AG20443 (cell line): ENCODE measurements around the gene FGD6.
A peak's percentile ranks its signal among the peaks of the same experiment; 100 is the strongest.
"Not testable (repeated sequence)": the region's sequence is repeated elsewhere in the genome, so short reads cannot be mapped to it uniquely, and the experiment has no call there.

Experiments
- DNase-seq: peaks from one replicate; pipeline ENCODE4 v3.0.0; 2012; ENCODE audit warnings: low spot score, mixed read lengths

The FGD6 gene

GRCh38 chr12:95126076-95126475, 91.2 kb downstream of the FGD6 start:
- DNase-seq: no peak

- no peak for DNase-seq
These were observed 93.2 kb downstream of the FGD6 start for GRCh38 chr12:95124106-95124505.

GRCh38 chr12:95118788-95119179, 98.5 kb downstream of the FGD6 start:
- DNase-seq: no peak

- DNase-seq: peak; percentile 78
These were observed 99.0 kb downstream of the FGD6 start for GRCh38 chr12:95118138-95118787.

GRCh38 chr12:95117178-95117599, 100.1 kb downstream of the FGD6 start:
- DNase-seq: peak; percentile 62

- no peak for DNase-seq
These were observed 100.5 kb downstream of the FGD6 start for GRCh38 chr12:95116773-95117172.

- DNase-seq: no peak
These were observed 100.9 kb downstream of the FGD6 start for GRCh38 chr12:95116341-95116740.

- no peak for DNase-seq
These were observed 101.6 kb downstream of the FGD6 start for GRCh38 chr12:95115641-95116040.

GRCh38 chr12:95114766-95115405, 102.4 kb downstream of the FGD6 start:
- no peak for DNase-seq

GRCh38 chr12:95107362-95107761, 109.9 kb downstream of the FGD6 start:
- DNase-seq: no peak

GRCh38 chr12:95105540-95105939, 111.7 kb downstream of the FGD6 start:
- DNase-seq: no peak

- no peak for DNase-seq
These were observed 112.3 kb downstream of the FGD6 start for GRCh38 chr12:95104919-95105452.

GRCh38 chr12:95102916-95103671, 114.2 kb downstream of the FGD6 start:
- DNase-seq: no peak

GRCh38 chr12:95101957-95102356, 115.3 kb downstream of the FGD6 start:
- not testable (repeated sequence) for DNase-seq

GRCh38 chr12:95100264-95101190, 116.7 kb downstream of the FGD6 start:
- DNase-seq: no peak

GRCh38 chr12:95099270-95099790, 117.9 kb downstream of the FGD6 start:
- DNase-seq: no peak

- DNase-seq: peak; percentile 26
These were observed 120.4 kb downstream of the FGD6 start for GRCh38 chr12:95096852-95097251.

- no peak for DNase-seq
These were observed 120.9 kb downstream of the FGD6 start for GRCh38 chr12:95096378-95096777.

- not testable (repeated sequence) for DNase-seq
These were observed 121.4 kb downstream of the FGD6 start for GRCh38 chr12:95095866-95096265.

- no peak for DNase-seq
These were observed 127.8 kb downstream of the FGD6 start for GRCh38 chr12:95089462-95089861.

GRCh38 chr12:95088379-95088778, 128.9 kb downstream of the FGD6 start:
- no peak for DNase-seq

GRCh38 chr12:95085612-95086011, 131.7 kb downstream of the FGD6 start:
- DNase-seq: no peak
